IMR-90 (cell line): ENCODE data around the gene ORC1.

ENCODE experiments used
- BHLHE40 ChIP-seq: fragments of 150-350 bp; IDR thresholded peaks from 2 replicates; pipeline ENCODE4 v1.6.1; 2016; ENCODE audit warnings: mild to moderate bottlenecking, low read depth, low read length
- CEBPB ChIP-seq: IDR thresholded peaks from 2 replicates; pipeline ENCODE4 v1.6.1; 2012; ENCODE audit warnings: low read depth, low read length, improper control_type of control experiment
- CHD1 ChIP-seq: IDR thresholded peaks from 2 replicates; pipeline ENCODE4 v1.6.1; 2012; ENCODE audit warnings: low read depth, low read length, improper control_type of control experiment
- MAFK ChIP-seq: IDR thresholded peaks from 2 replicates; pipeline ENCODE4 v1.6.1; 2012; ENCODE audit warnings: low read depth, low read length, improper control_type of control experiment
- MXI1 ChIP-seq: IDR thresholded peaks from 2 replicates; pipeline ENCODE4 v1.6.1; 2012; ENCODE audit warnings: low read depth, mild to moderate bottlenecking, low read length, moderate library complexity, borderline replicate concordance
- POLR2A ChIP-seq: IDR thresholded peaks from 2 replicates; pipeline ENCODE4 v1.6.1; 2012; ENCODE audit warnings: mild to moderate bottlenecking, low read depth, low read length
- RAD21 ChIP-seq: IDR thresholded peaks from 2 replicates; pipeline ENCODE4 v1.6.1; 2012; ENCODE audit warnings: low read length, improper control_type of control experiment
- RCOR1 ChIP-seq: IDR thresholded peaks from 2 replicates; pipeline ENCODE4 v1.6.1; 2012; ENCODE audit warnings: mild to moderate bottlenecking, low read length, improper control_type of control experiment; ENCODE audit not compliant: insufficient replicate concordance
- RFX5 ChIP-seq: IDR thresholded peaks from 2 replicates; pipeline ENCODE4 v1.8.0; 2012; ENCODE audit warnings: low read depth, mild to moderate bottlenecking, low read length, moderate library complexity
- SMC3 ChIP-seq: fragments of 150-350 bp; IDR thresholded peaks from 2 replicates; pipeline ENCODE4 v1.6.1; 2016; ENCODE audit warnings: low read depth, mild to moderate bottlenecking, antibody characterized with exemption, low read length, moderate library complexity
- TF ChIP-seq, protein P1 (sequence below): conservative IDR thresholded peaks from 2 replicates; pipeline ENCODE4 v1.5.1; 2012; ENCODE audit warnings: mild to moderate bottlenecking, low read depth, low read length, improper control_type of control experiment
- TF ChIP-seq, protein P2 (sequence below): fragments of 150-350 bp; IDR thresholded peaks from 2 replicates; pipeline ENCODE4 v1.6.1; 2017; ENCODE audit warnings: mild to moderate bottlenecking, antibody characterized with exemption, low read length, low read depth

GRCh38 chr1:52360595-52360968 is 43.6 kb downstream of the ORC1 start:
- TF ChIP-seq, protein P1, sequence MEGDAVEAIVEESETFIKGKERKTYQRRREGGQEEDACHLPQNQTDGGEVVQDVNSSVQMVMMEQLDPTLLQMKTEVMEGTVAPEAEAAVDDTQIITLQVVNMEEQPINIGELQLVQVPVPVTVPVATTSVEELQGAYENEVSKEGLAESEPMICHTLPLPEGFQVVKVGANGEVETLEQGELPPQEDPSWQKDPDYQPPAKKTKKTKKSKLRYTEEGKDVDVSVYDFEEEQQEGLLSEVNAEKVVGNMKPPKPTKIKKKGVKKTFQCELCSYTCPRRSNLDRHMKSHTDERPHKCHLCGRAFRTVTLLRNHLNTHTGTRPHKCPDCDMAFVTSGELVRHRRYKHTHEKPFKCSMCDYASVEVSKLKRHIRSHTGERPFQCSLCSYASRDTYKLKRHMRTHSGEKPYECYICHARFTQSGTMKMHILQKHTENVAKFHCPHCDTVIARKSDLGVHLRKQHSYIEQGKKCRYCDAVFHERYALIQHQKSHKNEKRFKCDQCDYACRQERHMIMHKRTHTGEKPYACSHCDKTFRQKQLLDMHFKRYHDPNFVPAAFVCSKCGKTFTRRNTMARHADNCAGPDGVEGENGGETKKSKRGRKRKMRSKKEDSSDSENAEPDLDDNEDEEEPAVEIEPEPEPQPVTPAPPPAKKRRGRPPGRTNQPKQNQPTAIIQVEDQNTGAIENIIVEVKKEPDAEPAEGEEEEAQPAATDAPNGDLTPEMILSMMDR = no peak
- no peak for TF ChIP-seq RAD21
- no peak for TF ChIP-seq MAFK
- no peak for TF ChIP-seq POLR2A
- TF ChIP-seq MXI1 = no peak
- TF ChIP-seq RFX5 = no peak
- TF ChIP-seq, protein P2, sequence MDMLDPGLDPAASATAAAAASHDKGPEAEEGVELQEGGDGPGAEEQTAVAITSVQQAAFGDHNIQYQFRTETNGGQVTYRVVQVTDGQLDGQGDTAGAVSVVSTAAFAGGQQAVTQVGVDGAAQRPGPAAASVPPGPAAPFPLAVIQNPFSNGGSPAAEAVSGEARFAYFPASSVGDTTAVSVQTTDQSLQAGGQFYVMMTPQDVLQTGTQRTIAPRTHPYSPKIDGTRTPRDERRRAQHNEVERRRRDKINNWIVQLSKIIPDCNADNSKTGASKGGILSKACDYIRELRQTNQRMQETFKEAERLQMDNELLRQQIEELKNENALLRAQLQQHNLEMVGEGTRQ = no peak
- no peak for TF ChIP-seq CEBPB
- TF ChIP-seq SMC3 = no peak
- no peak for TF ChIP-seq CHD1
- TF ChIP-seq BHLHE40 = no peak
- TF ChIP-seq RCOR1 = no peak
